ENCODE measurements around the gene CFL2. TPM values are rescaled to one million over a fixed set of nuclear protein-coding genes. Genes with fewer than 3 reads are reported as not detected.
"Not testable (repeated sequence)": the region's sequence is repeated elsewhere in the genome, so short reads cannot be mapped to it uniquely, and the experiment has no call there.

CFL2 gene
- total RNA-seq, 1 donor from 2014 or later, result 67.4 TPM

DNA sequence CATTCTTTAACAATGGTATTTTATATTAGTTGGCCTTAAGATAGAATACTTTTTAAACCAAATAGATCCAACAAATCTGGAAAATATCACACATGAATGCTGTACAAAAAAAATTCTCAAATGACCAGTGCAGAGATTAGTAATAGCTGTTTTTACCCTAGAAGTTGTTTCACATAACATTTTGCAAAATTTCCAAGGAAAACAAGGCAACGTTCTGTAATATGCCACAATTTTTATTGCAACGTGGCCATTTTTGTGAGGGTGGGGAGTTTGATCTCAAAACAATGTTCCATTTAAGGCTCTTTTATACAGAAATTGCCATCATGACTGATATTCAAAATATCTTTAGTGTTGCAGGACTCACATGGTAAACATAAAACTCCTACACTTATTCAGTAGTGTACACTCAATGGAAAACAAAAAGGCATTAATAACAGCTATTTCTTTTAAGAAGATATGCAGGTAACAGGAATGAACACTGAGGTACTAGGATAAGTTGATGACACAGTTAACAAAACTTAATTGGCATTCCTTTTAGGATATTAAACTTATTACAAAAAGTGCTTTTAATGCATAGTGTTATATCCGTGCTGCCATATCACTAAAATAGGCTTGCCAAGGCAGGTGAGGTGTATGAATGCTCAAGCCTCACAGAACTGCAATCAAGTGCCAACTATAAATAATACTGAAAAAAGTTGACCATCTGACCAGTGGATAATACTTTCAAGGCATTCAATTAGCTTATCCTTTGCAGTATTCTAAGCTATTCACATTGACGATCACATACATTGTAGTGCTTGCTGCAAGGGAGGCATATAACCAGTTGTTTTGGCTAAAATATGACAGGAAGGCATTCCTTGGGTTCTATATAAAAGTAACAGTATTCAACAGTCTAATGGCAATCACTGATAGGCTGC lies 2.3 kb downstream of the CFL2 start:
- DNase-seq (ENCODE audit: low spot score), result no peak
- no peak for ATAC-seq

DNA sequence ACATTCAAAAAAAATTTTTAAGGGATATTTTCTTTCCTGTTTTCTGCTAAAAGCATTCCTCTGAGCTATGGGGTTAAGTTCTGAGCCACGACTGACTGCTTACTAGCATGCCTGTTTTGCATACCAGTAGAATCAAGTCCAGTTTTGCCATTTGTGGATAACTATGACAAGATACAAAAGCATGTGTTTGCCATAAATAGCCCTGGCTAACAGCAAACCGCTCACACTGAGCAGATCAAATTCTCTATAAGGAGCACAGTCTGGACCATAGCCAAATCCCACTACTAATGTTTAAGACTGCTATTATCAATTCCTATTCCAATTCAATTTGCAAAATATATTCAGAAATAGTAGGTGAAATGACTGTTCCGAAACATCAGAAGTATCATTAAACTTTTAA lies 3.2 kb downstream of the CFL2 start:
- ATAC-seq, result no peak
- DNase-seq (ENCODE audit: low spot score), result no peak

DNA sequence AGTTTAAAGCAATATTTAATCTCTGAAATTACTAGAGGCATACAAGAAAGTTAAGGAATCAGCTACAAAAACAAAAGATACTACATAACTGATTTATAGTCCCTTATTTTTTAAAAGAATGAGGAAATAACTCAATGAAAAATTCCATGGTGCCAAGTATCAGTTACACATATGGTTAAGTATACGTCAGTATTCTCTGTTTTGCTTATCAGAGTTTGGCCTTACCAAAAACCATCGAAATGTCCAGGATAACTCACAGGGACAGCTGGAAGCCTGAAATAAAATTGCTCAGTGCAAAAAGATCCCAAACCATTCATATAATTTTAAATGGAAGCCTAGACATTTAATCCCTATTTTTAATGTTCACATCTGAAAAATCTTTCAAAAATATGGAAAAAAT lies 3.6 kb downstream of the CFL2 start:
- no peak for DNase-seq (ENCODE audit: low spot score)
- ATAC-seq, result no peak

DNA sequence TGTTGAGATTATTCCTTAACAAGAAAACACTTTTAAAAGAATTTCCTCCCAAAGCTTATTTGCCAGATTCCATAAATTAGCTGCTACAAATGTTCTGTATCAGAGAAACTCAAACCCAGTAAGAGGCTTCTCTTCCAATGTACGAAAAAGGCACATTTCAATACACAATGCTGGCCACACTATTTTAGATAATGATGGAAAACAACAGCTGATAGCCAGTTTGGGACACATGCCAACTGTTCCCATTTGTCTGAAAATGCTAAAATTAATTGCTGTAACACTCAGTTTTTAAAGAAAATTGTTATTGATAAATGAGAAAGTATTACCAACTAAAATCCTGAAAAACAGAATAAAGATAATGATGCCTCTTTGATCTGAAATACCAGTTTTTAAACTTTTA lies 4.4 kb downstream of the CFL2 start:
- no peak for DNase-seq (ENCODE audit: low spot score)
- ATAC-seq, result no peak

DNA sequence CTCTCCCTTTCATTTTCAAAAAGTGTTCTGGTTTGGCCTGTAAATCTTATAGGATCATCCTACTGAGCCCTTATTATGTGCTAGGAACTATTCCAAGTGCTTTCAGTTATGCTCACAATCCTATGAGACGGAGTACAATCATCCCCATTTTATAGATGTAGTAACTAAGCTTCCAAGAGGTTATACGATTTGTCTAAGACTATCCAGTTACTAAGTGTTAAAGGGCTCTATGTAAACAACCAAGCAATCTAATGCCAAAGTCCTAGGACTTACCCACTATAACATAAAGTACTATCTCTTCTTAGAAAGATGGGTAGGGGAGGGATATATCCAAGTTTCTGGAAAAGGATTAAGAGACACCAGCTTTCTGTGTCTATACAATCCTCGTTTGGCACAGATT lies 6.7 kb downstream of the CFL2 start:
- no peak for ATAC-seq

DNA sequence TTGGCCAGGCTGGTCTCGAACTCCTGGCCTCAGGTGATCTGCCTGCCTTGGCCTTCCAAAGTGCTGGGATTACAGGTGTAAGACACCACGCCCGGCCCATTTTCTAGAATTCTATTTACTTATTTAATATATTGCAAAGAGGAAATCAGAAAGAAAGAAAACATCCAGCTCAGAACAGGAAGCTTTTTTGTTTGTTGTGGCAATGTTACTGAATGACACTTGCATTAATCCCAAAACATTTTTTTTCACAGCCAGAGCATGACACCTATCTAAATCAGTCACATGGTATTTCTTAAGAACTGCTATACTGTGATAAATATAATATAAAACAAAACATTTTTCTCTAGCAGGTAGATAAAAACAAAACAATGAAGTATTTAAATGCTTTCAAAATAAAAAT lies 12.6 kb downstream of the CFL2 start:
- DNase-seq (ENCODE audit: low spot score) (no peak), ATAC-seq (no peak)

More for the DNA sequence above, 6.7 kb downstream of the CFL2 start:
- DNase-seq (ENCODE audit: low spot score), result no peak

DNA sequence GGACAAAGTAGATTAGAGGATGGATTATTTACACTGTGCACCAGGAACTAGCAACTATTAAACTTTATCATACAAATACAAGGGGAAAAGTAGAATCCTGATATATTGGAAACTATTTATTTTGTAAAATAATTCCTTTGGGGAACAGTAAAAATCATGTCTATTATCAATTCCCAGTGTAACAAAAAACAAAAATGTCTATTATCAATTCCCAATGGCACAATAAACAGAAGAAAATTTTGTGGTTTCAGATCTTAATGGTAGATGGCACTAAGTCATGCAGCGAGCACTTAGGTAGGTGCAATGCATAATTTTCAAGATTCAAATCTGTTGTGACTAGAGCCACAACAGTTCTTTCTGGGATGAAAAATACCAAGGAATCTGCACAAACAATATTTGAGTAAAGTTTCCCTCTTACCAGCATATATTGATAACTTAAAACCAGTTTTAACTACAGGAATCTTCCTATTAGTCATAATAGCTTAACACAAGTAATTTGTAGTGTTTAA lies 13.7 kb downstream of the CFL2 start:
- no peak for ATAC-seq
- DNase-seq (ENCODE audit: low spot score), result no peak

DNA sequence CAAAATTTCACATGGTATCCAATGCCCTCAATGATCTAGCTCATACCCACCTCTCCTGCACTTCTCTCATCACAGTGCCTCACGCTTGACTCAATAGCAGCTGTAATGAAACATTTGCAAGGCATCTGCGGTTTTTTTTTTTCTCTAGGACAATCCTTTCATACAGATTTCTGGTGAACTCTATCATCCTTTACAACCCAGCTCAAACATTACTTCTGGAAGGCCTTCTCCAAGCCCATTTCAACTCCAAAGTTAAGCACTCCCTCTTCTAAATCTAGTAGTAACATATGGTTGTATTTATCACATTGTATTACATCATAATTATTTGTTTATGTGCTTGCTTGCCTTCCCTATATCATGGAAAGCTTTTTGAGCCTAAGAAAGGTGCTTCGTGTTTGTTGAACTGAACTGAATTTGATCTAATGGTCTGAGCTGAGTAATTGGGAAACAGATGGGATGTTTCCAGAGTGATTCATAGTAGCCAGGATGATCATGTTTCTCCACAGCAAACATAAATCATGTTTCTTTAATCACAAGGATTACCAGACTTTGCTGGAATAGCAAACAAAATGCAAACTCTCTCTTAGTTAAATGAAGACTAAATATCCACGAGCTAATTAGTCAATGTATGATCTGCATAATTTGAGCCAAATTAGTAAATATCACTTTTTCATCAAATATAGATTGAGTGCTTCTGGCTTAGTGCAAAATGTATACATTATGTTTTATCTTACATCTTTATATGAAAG lies 14.3 kb downstream of the CFL2 start:
- DNase-seq (ENCODE audit: low spot score) (no peak), ATAC-seq (peak; percentile 68)

DNA sequence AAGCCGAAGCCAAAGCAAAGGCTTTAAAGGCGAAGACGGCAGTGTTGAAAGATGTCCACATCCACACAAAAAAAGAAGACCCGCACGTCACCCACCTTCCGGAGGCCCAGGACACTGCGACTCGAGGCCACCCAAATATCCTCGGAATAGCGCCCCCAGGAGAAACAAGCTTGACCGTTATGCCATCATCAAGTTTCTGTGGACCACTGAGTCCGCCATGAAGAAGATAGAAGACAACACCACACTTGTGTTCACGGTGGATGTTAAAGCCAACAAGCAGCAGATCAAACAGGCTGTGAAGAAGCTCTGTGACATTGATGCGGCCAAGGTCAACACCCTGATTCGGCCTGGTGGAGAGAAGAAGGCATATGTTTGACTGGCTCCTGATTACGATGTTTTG lies 20.2 kb downstream of the CFL2 start:
- not testable (repeated sequence) for ATAC-seq; DNase-seq (ENCODE audit: low spot score)

DNA sequence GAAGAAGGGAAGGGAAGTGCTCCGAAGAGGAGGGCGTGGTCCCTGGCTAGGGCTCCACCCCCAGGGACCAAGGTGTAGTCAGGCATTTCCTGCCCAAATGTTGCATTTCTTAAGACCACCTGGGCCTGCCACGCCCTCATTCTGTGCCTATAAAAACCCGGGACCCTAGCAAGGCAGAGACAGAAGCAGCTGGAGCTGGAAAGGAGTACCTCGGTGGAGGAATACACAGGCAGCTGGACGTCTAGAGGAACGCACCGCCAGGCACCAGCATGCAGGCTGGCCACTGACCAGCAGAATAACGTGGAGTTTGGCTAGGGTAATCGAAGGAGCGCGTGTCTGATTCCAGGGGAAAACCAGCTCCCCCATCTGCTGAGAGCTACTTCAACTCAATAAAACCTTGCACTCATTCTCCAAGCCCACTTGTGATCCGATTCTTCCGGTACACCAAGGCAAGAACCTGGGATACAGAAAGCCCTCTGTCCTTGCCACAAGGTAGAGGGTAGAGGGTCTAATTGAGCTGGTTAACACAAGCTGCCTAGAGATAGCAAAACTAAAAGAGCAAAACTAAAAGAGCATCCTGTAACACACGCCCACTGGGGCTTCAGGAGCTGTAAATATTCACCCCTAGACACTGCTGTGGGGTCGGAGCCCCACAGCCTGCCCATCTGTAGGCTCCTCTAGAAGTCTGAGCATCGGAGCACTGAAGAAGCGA lies 21.0 kb downstream of the CFL2 start:
- ATAC-seq (peak; percentile 83), DNase-seq (ENCODE audit: low spot score) (peak; percentile 68)

DNA sequence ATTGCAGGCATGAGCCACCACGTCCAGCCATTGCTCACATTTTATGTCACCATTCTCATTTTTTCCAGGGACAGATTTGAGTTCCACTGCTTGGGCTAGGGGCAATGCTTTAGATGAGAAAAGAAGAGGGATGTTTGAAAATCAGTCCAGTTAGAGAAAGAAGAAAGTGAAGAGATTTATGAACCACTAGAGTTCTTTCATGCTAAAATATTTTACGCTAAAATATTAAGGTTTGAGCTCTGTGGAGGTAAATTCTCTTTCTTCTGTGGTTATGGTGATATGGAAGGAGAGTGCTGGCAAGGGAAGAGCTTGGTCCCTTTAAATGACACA lies 21.5 kb downstream of the CFL2 start:
- no peak for ATAC-seq
- no peak for DNase-seq (ENCODE audit: low spot score)

DNA sequence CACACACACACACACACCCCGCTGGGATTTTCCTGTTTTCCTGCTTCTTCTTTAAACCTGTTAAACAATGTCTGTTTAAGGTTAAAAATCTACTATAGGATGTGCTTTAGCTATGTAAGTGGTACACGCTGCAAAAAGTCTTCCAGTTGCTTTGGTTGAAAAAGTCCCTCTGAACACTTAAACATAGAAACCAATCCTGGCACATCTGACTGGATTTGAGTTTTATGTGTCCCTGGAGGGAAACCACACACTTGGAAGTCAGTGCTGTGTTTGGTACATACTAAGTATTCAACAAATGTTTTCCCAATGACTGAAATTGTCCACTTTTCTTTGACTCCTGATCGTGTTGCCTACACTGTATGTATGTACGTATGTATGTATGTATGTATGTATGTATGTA lies 22.0 kb downstream of the CFL2 start:
- ATAC-seq (no peak), DNase-seq (ENCODE audit: low spot score) (no peak)

DNA sequence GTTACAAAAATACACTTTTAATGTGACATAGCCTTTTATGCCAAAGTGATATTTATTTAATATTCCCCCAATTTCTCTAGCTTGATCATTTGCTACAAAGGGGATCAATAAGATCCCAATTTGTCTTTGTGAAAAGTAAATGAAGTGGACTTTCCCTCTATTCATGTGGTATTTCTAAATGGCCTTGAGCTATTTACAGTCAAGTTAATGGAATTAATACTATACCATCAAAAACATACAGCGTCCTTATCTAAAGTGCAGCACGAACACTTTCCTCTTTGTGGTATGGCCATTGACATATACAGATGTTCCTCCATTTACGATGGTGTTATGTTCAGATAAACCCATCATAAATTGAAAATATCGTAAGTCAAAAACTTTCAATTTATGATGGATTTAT lies 23.2 kb downstream of the CFL2 start:
- DNase-seq (ENCODE audit: low spot score), result no peak
- no peak for ATAC-seq

DNA sequence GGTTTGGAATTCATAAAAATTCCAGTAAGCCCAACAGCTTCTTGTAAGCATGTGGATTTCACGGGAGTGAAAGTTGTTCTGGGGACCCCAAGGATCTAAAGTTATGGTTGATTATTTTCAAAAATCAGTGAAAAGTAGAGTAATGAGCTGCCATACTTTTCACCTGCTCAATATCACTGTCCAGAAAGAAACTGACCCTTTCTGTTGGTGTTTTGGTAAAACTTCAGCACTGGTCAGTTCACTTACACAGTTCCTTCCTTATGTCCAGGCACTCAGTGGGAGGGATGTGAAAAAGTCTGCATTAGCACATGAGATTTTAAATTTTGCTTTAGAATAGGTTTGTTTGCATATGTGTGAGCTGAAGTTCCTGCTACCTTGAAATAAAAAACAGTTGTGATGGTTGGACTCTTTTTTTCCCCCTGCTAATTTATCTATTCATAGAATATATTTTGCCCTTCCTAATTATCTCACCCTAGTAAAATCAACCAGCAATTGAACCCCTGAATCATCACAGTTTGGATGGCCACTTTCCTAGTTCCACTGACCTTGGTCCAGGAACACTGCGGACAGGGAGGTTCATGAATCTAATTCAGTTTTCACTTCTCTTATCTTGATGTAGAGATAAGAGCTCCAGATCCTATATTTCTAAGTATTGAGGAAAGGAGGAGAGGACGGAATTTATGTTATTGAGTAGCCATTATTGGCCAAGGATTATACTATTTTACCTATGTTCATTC lies 25.8 kb downstream of the CFL2 start:
- peak; percentile 25 for ATAC-seq

DNA sequence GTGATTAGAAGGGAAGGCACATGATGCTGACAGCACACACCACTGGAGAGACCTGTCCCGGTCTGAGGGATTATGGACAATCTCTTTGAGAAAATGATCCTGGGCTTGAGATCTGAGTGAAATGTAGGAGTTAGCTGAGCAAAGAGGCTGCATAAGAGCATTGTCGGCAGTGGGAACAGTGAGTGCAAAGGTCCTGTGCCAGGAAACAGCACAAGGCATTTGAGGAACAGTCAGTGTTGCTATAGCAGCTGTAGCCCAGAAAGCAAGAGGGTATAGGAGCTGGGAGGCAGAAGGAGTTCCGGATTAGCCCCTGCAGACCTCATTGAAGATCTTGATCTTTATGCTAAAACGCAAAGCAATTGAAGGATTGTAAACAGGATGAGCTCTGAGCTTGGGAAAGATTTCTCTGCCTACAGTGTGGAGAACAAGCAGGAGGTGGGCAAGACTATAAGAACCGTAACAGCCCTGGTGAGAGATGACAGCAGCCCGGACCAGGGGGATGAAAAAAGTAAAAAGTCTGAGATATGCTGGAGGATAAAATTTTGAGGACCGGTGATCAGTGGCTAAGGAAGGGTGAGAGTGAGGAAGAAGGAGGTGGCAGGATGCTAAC lies 28.5 kb downstream of the CFL2 start:
- DNase-seq (ENCODE audit: low spot score) (no peak), ATAC-seq (no peak)

More for the DNA sequence above, 25.8 kb downstream of the CFL2 start:
- no peak for DNase-seq (ENCODE audit: low spot score)

DNA sequence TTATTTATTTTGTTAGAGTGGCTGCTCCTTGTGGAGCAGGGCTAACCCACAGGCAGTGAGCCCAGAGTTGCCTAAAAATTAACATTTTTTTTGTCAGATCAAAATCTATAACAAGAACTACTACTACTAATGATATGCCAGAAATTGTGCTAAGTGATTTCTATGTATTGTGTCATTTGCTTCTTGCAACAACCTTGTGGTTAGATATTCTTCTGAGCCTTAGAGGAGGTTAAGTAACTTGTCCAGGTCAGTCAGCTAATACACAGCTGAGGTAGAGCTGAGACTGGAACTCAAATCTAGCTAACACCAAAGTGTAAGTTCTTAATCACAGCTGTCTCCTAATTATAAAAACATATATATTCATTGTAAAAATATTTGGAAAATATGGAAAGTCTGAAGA lies 29.8 kb downstream of the CFL2 start:
- ATAC-seq (no peak), DNase-seq (ENCODE audit: low spot score) (no peak)

DNA sequence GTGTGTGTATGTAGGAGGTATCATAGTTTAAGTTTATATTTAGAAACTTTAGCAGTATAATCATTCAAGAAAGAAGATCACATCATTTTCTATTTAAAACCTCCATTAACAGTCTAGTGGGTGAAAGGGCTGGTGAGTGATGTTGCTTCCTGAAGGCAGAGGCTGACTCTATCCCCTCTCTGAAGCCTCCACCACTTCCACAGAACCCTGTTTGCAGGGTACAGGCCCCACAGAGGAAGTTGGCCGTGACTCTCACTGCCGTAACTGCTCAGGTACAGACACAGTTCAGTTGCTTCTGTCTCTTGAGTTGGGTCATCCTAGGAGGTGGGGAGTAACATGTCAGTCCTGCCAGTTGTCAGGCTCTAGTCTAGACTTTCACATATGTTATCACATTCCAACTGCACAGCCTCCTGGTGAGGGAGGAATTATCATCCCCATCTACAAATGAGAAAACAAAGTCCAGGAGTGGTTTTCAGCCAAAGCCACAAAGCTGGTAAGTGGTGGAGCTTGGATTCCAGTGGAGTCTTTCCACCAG lies 31.5 kb downstream of the CFL2 start:
- ATAC-seq (no peak), DNase-seq (ENCODE audit: low spot score) (no peak)

DNA sequence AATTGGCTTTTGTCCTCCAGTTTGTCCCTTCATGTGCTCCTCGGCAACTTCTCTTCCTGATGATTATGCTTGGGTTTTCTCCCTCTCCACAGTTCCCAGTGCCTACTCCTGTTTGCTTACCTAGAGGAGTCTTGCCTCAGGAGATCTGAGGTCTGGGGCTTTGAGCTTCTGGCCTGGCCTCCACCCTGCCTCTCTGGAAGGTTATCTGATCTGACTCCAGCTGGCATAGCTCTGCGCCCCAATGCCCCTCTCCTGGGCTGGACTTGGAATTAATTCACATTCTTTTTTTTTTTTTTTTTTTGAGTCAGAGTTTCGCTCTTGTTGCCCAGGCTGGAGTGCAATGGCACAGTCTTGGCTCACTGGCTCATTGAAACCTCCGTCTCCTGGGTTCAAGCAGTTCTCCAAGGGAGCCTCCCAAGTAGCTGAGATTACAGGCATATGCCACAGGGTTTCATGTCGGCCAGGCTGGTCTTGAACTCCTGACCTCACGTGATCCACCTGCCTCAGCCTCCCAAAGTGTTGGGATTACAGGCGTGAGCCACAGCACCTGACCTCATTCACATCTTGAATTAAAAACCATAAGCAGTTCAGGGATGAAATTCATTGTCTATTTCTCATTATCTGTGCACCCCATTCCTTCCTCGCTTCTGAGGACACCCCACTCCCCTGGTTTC lies 33.5 kb downstream of the CFL2 start:
- ATAC-seq (peak; percentile 93), DNase-seq (ENCODE audit: low spot score) (peak; percentile 77)

DNA sequence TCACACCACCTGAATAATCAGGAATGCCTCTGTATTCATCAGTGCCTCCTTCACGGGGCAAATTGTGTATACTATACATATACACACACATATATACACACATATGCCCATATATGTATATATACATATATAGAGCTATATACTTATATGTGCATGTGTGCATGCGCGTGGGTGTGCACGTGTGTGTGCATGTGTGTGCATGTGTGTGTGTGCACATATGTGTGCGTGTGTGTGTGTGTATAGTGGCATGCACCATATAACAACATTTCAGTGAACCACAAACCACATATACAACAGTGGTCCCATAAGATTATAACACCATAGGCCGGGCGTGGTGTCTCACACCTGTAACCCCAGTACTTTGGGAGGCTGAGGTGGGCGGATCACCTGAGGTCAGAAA lies 35.7 kb downstream of the CFL2 start:
- no peak for ATAC-seq
- no peak for DNase-seq (ENCODE audit: low spot score)

DNA sequence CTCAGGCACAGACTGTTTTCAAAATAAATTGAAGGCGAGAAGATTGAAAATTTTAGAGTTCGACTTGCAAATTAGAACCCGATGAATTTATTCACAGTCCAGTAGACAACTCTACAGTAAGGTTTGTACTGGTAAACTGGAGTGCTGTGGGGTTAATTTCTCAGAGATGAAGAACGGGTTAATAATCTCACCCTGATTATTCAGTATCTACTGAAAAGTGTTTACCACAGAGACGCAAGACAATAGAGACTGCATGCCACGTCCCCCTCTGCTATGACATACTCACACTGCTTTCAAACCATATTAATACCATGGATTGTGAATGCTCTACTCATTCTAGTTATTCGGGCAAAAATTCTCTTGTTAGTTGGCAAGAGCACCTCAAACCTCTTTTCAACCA lies 36.1 kb downstream of the CFL2 start:
- no peak for ATAC-seq

More for the DNA sequence above, 36.1 kb downstream of the CFL2 start:
- no peak for DNase-seq (ENCODE audit: low spot score)

Data from left lobe of liver (tissue), 2 donors.